HG02798 (cell line): Measurements from ENCODE around the gene RNPEPL1.
A peak's percentile ranks its signal among the peaks of the same experiment; 100 is the strongest.
"Not testable (repeated sequence)": the region's sequence is repeated elsewhere in the genome, so short reads cannot be mapped to it uniquely, and the experiment has no call there.

Source experiments
- ATAC-seq: cut with Tn5 transposase; IDR thresholded peaks from one replicate; pipeline ENCODE4 v1.9.1; 2021; ENCODE audit warnings: mild to moderate bottlenecking; ENCODE audit not compliant: unreplicated experiment, poor library complexity

The RNPEPL1 gene

GRCh38 chr2:240567872-240568677, at the start of gene RNPEPL1:
RNPEPL1 (plus strand) TSS chr2:240568484; CDS start chr2:240568587, 103 bp downstream.
- peak; percentile 40 for ATAC-seq

DNA sequence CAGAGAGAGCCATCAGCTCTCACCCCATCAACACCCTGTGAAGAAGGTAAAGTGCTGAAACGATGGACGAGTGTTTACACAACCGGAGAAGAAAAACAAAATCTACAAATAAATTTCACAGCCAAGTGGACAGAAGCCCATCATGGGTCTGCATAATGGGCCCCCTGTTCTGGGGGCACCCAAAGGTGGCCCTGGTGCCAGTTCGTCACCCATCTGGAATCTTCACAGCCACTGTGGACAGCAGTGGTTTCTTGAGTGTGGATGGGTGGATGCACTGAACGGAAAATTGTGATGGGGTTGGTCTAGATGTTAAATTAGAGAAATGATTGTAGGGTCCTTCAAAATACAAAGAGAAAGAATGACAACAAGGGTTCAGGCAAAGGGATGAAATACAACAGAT, 49.3 kb upstream of the RNPEPL1 start:
- no peak for ATAC-seq

GRCh38 chr2:240519396-240520129, 48.7 kb upstream of the RNPEPL1 start:
- no peak for ATAC-seq

DNA sequence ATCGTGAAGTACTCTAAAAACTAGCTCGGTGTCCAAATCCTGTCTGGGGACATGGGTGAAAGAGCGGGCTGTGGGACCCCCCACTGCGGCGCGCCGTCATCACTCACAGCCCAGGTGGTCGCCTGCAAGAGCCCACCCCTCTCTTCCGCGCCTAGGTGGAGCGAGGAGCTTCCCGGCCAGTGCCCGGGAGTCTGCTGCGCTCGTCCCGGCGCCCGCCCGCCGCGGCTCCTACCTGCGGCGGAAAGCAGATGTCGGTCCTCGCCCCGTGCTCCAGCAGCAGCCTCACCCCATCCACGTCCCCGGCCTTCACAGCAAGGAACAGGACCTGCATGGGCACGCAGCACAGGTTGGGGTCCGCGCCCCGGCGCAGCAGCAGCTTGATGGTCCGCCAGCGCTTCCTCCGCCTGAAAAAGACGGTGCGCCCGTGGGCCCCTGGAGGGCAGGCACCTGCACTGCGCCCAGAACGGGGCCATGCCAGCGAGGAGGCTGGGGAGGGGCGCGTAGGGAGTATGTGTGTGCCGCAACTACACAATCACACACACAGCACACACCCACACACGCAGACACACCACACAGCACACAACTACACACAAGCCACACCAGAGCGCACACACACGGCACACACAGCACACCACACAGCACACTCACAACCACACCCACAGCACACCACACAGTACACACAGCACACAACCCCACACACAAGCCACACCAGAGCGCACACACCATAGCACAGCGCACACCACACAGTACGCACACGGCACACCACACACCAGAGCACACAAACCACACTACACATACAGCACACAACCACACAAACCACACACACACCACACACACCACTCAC, 47.9 kb upstream of the RNPEPL1 start:
- no peak for ATAC-seq

DNA sequence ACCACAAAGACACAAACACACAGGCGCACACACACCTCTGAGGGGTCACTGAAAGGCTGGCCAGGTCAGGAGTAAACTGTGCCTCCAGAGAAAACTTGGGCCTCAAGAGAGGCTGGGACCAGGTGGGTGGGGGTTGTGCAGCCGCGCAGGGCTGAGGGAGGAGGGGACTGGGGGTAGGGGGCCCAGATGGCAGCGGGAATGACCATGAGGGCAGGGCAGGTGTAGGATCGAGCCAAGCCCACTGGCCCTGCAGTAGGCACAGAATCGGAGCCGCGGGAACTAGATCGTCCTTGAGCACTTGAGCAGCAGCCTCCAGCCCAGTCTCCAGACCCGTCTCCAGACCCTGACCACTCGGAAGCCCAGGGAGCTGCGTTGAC, 47.3 kb upstream of the RNPEPL1 start:
- no peak for ATAC-seq

DNA sequence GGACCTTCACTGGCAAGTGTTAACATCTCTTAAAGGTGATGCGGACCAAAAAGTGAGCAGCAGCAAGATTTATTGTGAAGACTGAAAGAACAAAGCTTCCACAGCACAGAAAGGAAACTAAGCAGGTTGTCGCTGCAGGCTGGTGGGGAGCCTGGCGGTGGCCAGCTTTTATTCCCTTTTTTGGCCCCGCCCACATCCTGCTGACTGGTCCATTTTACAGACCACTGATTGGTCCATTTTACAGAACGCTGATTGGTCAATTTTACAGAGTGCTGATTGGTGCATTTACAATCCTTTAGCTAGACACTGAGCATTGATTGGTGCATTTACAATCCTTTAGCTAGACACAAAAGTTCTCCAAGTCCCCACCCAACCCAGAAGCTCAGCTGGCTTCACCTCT, 46.4 kb upstream of the RNPEPL1 start:
- ATAC-seq = not testable (repeated sequence)

- ATAC-seq = no peak
Measured at GRCh38 chr2:240522406-240522805, 45.9 kb upstream of the RNPEPL1 start.

GRCh38 chr2:240523451-240524281, 44.6 kb upstream of the RNPEPL1 start:
- ATAC-seq = no peak

- no peak for ATAC-seq
Measured at GRCh38 chr2:240524963-240525718, 43.1 kb upstream of the RNPEPL1 start.

GRCh38 chr2:240525802-240526201, 42.5 kb upstream of the RNPEPL1 start:
- ATAC-seq = no peak

GRCh38 chr2:240526521-240526920, 41.8 kb upstream of the RNPEPL1 start:
- no peak for ATAC-seq

GRCh38 chr2:240527153-240527750, 41.0 kb upstream of the RNPEPL1 start:
- ATAC-seq = no peak

DNA sequence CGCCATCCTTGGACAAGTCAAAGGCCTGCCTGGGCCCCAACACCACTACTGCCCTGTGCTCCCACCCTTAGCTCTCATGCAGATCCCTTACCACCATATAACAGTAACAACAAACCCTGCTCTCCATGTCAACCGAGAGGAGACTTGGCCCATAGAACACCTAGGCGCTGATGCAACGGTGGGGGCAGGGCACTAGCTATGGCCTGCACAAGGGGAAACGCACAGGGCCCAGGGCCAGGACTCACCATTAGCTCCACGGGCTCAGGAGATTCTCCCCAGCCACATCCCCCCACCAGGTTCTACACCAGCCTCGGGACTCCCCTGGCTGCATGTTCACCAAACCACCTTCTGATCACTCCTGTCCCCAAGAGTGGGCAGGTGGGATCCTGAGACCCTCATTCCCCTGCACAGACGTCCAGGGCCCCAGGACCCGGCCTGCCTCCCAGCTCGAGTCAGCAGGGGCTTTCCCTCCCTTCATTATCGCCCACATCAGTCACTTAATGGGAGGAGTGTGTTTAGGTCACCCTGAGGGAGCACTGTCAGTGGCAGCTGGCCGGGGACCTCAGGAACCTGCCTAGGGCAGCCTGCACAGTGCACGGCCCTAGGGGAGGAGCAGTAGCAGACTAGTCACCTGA, 39.8 kb upstream of the RNPEPL1 start:
- ATAC-seq = no peak

DNA sequence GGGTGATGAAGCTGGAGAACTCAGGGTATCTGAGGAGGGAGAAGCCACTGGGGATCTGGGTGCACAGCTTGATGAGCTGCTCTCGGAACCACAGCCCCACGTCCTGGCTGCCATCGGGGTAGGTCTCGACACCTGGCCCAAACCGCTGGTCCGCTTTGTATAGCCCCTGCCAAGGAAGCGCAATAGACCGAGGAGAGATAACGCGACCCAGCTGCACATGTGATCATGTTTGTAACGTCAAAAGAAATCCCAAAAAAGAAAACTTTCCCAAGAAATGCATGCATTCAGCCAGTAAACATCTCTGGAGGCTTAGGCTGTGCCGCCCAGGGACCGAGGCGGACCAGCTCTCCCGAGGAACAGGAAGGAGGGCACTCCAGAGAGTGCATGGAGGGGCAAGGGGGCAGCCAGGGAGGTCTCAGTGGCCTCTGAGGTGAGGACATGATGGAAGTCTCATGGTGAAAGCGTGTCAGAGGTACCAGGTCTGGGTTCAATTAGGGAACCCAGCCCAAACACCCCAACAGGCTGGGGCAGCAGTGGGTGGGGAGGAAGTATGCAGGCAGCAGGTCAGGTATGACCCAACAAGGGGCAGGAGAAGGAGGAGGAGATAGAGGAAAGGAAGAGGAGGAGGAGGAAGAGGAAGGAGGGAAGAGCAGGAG, 38.8 kb upstream of the RNPEPL1 start:
- no peak for ATAC-seq

GRCh38 chr2:240530181-240530580, 38.1 kb upstream of the RNPEPL1 start:
- ATAC-seq = no peak

GRCh38 chr2:240531038-240531437, 37.2 kb upstream of the RNPEPL1 start:
- ATAC-seq = no peak

DNA sequence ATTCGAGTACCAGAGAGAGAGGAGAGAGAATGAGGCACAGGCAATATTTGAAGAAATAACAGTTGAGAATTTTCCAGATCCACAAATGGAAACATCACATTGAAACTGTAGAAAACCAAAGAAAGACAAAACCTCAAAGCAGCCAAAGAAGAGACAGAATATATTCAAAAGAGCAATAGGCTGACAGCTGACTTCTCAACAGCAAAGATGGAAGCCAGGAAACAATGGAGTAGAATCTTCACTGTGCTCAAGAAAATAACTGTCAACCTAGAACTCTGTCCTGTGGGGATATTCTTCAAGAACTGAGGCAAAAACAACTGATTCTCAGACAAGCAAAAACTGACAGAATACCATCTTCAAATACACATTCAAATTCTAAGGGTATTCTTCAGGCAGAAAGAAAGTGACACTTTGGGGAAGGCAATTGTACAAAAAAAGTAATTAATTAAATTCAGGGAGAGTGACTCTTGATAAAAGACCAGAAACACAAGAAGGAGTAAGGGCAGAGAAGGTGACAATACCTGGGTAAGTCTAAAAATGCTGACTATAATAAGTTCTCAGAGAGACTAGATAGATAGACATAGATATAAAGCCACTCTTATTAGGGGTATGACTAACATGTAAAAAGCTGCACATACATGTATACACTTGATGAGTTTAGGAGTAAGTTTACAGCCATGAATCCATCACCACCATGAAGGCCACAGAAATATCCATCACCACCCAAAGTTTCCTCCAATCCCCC, 36.1 kb upstream of the RNPEPL1 start:
- ATAC-seq = no peak
